Gastrocnemius medialis (tissue), 4 donors: Measurements from ENCODE around the gene MIGA2. TPM values are rescaled to one million over a fixed set of nuclear protein-coding genes. Genes with fewer than 3 reads are reported as not detected.

Experiments
- ATAC-seq, 2 donors: fragments of 150-250 bp; one replicate each; pipeline ENCODE4 v1.9.1; 2016
- DNase-seq, 2 donors: peaks; one replicate each; pipeline ENCODE4 v3.0.0-alpha.2; 2019
- H3K27ac ChIP-seq, 4 donors: fragments of 200-600 bp; sonication (generic); 1 replicate in 1 of 4; 2 replicates in 3 of 4; pipeline ENCODE4 v1.5.1; 2016 to 2018; ENCODE audit warnings: mild to moderate bottlenecking in 2 of 4, moderate library complexity in 1 of 4
- H3K27me3 ChIP-seq, 3 donors: fragments of 200-600 bp; sonication (generic) in 2 of 3; 1 replicate in 1 of 3; 2 replicates in 2 of 3; pipeline versions ENCODE4 v1.5.1 to v1.6.0; 2016 to 2019; ENCODE audit warnings: mild to moderate bottlenecking in 1 of 3, moderate library complexity in 1 of 3
- H3K36me3 ChIP-seq, 2 donors: fragments of 200-600 bp; sonication (generic) in 1 of 2; one replicate each; pipeline ENCODE4 v1.5.1; 2017 to 2018
- H3K4me1 ChIP-seq, 2 donors: fragments of 200-600 bp; sonication (generic) in 1 of 2; one replicate each; pipeline ENCODE4 v1.5.1; 2016 to 2017; ENCODE audit warnings: mild to moderate bottlenecking in 2 of 2
- H3K4me3 ChIP-seq, 4 donors: fragments of 200-600 bp; sonication (generic) in 3 of 4; 1 replicate in 1 of 4; 2 replicates in 3 of 4; pipeline ENCODE4 v1.5.1; 2016 to 2019; ENCODE audit warnings: mild to moderate bottlenecking in 2 of 4
- H3K9me3 ChIP-seq, 3 donors: fragments of 200-600 bp; sonication (generic) in 2 of 3; 1 replicate in 1 of 3; 2 replicates in 2 of 3; pipeline ENCODE4 v1.5.1; 2016 to 2019
- CTCF ChIP-seq, 5 experiments: fragments of 450-650 bp in 3 of 5; fragments of 200-600 bp in 2 of 5; sonication (generic) in 2 of 5; IDR thresholded peaks in 4 of 5; conservative IDR thresholded peaks in 1 of 5; 1 replicate in 4 of 5; 2 replicates in 1 of 5; pipeline ENCODE4 v1.5.1; 2016 to 2019; ENCODE audit warnings: antibody characterized with exemption in 5 of 5, mild to moderate bottlenecking in 3 of 5, moderate library complexity in 3 of 5
- POLR2A ChIP-seq, 2 donors: fragments of 450-650 bp; IDR thresholded peaks; one replicate each; pipeline ENCODE4 v1.6.1; 2017; ENCODE audit warnings: antibody characterized with exemption in 2 of 2, mild to moderate bottlenecking in 2 of 2, moderate library complexity in 2 of 2
- in situ Hi-C, 4 donors: fragments of 200-750 bp; cut with MboI; loops; one replicate each; pipeline versions ENCODE4 v1.15.0 to v1.8.0; 2017; ENCODE audit warnings: low sequenced_read_pairs in 4 of 4
- intact Hi-C: fragments of 100-400 bp; cut with DNase I; formaldehyde crosslinking; loops from one replicate; pipeline ENCODE4 v1.15.1; 2023; ENCODE audit warnings: low total_unique reads
- total RNA-seq, 4 donors: library from RNA; depleted of rRNA; stranded (reverse); fragments of >200 nt; gene quantifications; one replicate each; pipeline versions ENCODE4 v1.1.0 to v1.2.3, GENCODE V29; 2016

Gene MIGA2
- total RNA-seq, 4 donors from 2014 or later: 5.8 to 20.6 (median 18.1) TPM

- in situ Hi-C loops (no loop called here), intact Hi-C loops (no loop called here)
- Histone ChIP-seq H3K9me3 (no peaks in the 10 kb centered on the region), H3K36me3 (no peaks in the 10 kb centered on the region), H3K4me1 (peaks cover 47 to 60% of the 10 kb centered on the region in 2 donors), H3K27ac (peak overlapping the region; percentile 92 to 99 (median 96)), H3K27me3 (no peaks in the 10 kb centered on the region), H3K4me3 (no peak overlapping the region)
- no peak for DNase-seq
- TF ChIP-seq POLR2A (IDR thresholded peaks at IDR 0.05): no peak
- TF ChIP-seq CTCF (IDR thresholded peaks at IDR 0.05 in 4 of 5, conservative IDR thresholded peaks at IDR 0.05 in 1 of 5): no peak
- ATAC-seq: no peak
Measured at GRCh38 chr9:129107651-129108050, 71.2 kb downstream of the MIGA2 start.

GRCh38 chr9:129108083-129108804 lies 71.8 kb downstream of the MIGA2 start:
- H3K4me1 ChIP-seq: peaks cover 45 to 60% of the 10 kb centered on the region in 2 donors
- peak overlapping the region; percentile 92 to 99 (median 96) for H3K27ac ChIP-seq
- TF ChIP-seq CTCF (IDR thresholded peaks at IDR 0.05 in 4 of 5, conservative IDR thresholded peaks at IDR 0.05 in 1 of 5) (no peak), POLR2A (IDR thresholded peaks at IDR 0.05) (no peak)
- in situ Hi-C loops (no loop called here), intact Hi-C loops (no loop called here)
- no peak for DNase-seq
- ATAC-seq: no peak
- H3K27me3 ChIP-seq: no peaks in the 10 kb centered on the region
- H3K4me3 ChIP-seq: no peak overlapping the region
- H3K9me3 ChIP-seq: no peaks in the 10 kb centered on the region
- H3K36me3 ChIP-seq: no peaks in the 10 kb centered on the region

- ATAC-seq (peak in 1 of 2 donors; percentile 8), DNase-seq (peak; percentile 41 to 76)
- Histone ChIP-seq H3K36me3 (no peaks in the 10 kb centered on the region), H3K27me3 (no peaks in the 10 kb centered on the region), H3K27ac (peak overlapping the region; percentile 92 to 99 (median 96)), H3K4me1 (peaks cover 45 to 52% of the 10 kb centered on the region in 2 donors), H3K4me3 (peak overlapping the region; percentile 68 to 99 (median 84)), H3K9me3 (no peaks in the 10 kb centered on the region)
- in situ Hi-C loops (no loop called here), intact Hi-C loops (no loop called here)
- TF ChIP-seq CTCF (IDR thresholded peaks at IDR 0.05 in 4 of 5, conservative IDR thresholded peaks at IDR 0.05 in 1 of 5): no peak
- TF ChIP-seq POLR2A (IDR thresholded peaks at IDR 0.05): no peak
Measured at GRCh38 chr9:129108805-129109536, 72.5 kb downstream of the MIGA2 start.

- intact Hi-C loops: no loop called here
- TF ChIP-seq CTCF (IDR thresholded peaks at IDR 0.05 in 4 of 5, conservative IDR thresholded peaks at IDR 0.05 in 1 of 5) (no peak), POLR2A (IDR thresholded peaks at IDR 0.05) (no peak)
- Histone ChIP-seq H3K4me3 (peak overlapping the region; percentile 68 to 99 (median 84)), H3K36me3 (no peaks in the 10 kb centered on the region), H3K4me1 (peaks cover 48 to 49% of the 10 kb centered on the region in 2 donors), H3K27ac (peak overlapping the region; percentile 92 to 99 (median 96)), H3K27me3 (no peaks in the 10 kb centered on the region), H3K9me3 (no peaks in the 10 kb centered on the region)
- ATAC-seq (peak in 1 of 2 donors; percentile 9), DNase-seq (peak in 1 of 2 donors; percentile 69)
- in situ Hi-C loops: no loop called here
Measured at GRCh38 chr9:129109537-129109903, 73.1 kb downstream of the MIGA2 start.
